NCI-H146 treated with DMSO at 0.1 percent for 48 hours (cell line): ENCODE data around the gene NRDE2.

Experiments used
- DNase-seq: peaks from one replicate; lab custom pipeline; 2025; ENCODE audit not compliant: unreplicated experiment; lab: John Stamatoyannopoulos, UW

The NRDE2 gene, protein sequence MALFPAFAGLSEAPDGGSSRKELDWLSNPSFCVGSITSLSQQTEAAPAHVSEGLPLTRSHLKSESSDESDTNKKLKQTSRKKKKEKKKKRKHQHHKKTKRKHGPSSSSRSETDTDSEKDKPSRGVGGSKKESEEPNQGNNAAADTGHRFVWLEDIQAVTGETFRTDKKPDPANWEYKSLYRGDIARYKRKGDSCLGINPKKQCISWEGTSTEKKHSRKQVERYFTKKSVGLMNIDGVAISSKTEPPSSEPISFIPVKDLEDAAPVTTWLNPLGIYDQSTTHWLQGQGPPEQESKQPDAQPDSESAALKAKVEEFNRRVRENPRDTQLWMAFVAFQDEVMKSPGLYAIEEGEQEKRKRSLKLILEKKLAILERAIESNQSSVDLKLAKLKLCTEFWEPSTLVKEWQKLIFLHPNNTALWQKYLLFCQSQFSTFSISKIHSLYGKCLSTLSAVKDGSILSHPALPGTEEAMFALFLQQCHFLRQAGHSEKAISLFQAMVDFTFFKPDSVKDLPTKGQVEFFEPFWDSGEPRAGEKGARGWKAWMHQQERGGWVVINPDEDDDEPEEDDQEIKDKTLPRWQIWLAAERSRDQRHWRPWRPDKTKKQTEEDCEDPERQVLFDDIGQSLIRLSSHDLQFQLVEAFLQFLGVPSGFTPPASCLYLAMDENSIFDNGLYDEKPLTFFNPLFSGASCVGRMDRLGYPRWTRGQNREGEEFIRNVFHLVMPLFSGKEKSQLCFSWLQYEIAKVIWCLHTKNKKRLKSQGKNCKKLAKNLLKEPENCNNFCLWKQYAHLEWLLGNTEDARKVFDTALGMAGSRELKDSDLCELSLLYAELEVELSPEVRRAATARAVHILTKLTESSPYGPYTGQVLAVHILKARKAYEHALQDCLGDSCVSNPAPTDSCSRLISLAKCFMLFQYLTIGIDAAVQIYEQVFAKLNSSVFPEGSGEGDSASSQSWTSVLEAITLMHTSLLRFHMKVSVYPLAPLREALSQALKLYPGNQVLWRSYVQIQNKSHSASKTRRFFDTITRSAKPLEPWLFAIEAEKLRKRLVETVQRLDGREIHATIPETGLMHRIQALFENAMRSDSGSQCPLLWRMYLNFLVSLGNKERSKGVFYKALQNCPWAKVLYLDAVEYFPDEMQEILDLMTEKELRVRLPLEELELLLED

DNA sequence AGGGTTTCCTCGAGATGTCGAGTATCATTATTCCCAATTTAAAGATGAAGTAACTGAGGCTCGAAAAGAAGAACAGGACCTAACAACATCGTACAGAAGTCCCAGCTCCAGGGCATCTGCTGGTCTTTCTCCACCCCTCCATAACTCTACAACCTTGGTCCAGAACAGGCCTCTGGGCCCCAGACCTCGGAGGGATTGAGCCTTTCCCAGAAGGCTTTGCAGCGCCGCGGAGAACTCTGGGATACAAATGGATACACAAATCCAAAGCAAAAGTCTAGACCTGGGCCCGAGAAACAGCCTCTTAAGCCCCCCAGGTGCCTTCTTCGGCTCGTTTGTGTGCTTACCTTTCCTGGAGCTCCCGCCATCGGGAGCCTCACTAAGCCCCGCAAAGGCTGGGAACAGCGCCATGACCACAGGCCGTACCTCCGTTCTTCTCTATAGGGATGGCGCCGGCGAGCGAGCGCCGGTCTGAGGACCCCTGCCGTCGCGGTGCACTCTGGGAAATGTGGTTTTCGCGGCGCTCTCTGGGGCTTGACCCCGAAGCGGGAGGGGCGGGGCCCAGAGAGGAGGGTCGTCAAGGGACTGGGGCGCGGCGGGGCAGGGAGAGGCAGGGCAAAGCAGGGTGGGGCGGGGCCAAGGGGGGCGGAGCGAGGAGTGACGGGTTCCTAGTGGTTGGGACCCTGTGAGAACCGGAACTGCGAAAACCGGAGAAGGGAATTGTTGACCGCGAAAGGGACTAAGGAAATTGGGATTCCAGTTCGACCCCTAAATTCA, at the start of gene NRDE2:
TSS of gene NRDE2 (minus strand) at position 445 of the 774 bp plus-strand sequence. CDS start at position 408, 37 bp downstream.
- DNase-seq: peak; percentile 96

DNA sequence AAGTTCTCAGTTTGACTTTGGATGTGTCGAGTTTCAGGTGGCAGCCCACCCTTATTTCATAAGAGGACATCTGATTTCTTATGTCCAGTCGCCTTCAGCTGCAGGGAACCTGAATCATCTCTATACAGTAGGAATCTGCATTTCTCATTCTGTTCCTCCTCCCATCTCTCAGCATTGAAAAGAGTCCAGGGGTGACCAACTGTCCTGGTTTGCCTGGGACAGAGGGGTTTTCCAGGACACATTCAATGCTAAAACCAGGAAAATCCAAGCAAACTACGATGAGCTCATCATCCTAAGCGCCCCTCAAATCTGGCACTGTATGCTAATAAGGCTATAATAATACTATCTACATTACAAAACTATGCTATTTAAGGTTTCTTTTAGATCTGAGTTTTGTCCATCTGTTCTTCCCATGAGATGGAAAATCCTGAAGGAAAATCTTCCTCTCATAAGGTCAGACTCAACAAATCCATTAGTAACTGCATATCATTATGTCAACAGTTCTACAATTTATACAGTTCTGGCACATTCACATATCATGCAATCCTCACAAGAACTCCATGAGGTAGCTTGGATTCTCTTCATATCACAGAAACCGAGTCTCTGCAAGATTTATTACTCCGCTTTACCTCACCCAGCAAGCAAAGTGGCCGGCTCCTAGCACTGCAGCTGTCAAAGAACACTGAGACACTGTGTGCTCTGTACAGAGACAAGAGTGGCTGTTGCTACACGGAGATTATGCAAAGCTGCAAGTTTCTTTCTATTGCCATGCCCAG, 49.5 kb upstream of the NRDE2 start:
- peak; percentile 36 for DNase-seq

DNA sequence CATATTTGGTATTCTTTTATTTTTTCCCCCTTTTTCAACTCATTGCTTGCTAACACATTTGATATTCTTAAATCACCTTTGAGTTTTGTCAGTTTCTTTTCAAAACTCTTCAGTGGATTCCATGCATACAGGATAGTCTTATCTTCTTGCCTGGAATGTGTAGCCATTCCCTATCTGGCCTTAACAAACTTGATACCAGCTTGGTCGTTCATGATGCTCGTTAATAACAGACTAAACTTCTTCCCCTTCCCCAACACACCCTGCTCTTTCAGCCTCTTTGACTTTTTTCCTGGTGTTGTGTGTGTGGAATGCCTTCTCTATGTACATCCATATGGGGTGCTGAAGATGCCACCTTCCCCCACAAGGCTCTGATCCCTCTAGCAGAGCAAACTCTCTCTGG, 47.4 kb upstream of the NRDE2 start:
- DNase-seq: no peak

DNA sequence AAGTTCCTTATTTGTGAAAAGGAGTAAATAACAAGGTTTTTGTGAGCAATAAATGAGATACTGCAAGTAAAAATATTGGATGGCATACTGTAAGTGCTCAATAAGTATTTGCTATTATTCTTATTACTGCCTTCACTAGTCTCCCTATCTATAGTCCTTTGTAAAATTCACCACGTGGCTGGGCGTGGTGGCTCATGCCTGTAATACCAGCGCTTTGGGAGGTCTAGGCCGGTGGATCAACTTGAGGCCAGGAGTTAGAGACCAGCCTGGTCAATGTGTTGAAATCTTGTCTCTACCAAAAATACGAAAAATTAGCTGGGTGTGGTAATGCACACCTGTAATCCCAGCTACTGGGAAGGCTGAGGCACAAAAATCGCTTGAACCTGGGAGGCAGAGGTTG, 46.5 kb upstream of the NRDE2 start:
- DNase-seq: no peak

DNA sequence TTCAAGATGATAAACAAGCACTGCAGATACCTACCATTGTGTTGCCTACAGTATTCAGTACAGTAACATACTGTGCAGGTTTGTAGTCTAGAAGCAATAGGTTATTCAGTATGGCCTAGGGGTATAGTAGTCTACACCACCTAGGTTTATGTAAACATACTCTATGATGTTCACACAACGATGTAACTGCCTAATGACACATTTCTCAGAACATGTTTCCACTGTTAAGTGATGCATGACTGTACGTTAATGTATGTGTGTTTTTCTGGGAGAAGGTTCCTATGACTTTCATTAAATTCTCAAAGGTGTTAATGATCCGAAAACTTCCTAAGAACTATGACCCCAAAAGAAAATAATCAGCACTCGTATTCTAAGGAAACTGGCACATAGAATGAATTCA, 44.2 kb upstream of the NRDE2 start:
- peak; percentile 58 for DNase-seq

DNA sequence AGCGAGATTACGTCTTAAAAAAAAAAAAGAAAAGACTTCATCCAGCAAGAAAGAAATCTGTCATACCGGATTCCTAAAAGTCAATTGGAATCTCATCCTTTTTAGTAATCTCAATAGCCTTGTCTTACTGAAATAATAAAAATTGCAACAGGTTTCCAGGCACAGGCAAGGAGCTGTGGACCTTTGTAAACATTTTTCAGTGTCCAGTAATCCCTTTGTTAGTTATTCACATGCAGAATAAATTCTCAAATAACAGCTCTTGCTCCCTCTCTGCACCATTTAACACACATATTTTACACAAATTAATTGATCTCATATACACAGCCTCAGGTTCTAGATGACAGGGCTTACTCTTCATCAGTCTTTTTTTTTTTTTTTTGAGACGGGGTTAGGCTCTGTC, 43.1 kb upstream of the NRDE2 start:
- no peak for DNase-seq

DNA sequence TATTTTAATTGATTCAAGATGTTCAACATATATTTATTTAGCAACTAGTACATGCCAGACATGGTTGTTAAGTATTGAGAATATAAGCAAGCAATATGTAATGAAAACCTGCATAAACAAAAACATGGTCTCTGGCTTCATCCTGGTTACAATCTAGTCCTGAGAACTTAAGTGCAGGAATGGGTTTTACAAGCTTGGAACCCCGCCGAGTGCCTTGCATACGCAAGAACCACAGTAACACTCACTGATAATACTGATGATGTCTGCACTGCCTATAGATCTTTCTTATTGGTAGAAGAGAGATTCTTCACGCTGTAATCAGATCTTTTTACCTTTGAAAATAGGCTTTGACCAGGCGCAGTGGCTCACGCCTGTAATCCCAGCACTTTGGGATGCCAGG, 42.1 kb upstream of the NRDE2 start:
- DNase-seq: no peak

DNA sequence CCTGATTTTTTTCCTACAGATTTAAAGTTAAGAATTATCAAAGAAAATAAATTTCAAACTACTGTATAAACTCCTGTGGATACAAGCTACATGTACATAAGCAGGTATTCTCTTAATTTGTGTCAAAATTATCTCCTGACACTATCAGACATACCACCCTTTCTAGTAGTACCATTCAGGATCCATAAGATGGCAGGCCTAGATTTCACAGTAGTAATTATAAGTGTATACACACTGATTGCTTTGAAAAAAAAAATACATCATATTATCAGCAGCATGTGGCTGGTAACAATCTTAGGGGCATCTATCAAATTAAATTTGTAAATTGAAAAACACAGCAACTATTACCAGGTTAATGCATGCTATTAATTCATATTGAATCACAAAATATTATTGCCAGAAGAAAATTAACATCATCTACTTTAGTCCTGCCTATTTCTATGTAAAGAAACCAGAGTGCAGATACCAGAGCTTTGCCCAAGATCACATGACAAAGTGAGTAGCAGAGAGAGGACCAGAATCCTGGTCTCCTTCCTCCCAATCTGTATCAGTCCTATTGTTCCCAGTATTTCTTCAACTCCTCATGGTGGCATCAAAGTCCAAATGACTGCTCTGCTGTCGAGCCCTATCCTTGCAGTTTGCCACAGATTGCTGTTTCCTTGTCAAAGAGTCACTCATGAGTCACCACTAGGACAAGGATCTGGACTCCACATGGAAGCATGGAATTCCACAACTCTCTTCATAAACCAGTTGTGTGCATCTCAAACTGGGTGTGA, 37.4 kb upstream of the NRDE2 start:
- DNase-seq: peak; percentile 26

DNA sequence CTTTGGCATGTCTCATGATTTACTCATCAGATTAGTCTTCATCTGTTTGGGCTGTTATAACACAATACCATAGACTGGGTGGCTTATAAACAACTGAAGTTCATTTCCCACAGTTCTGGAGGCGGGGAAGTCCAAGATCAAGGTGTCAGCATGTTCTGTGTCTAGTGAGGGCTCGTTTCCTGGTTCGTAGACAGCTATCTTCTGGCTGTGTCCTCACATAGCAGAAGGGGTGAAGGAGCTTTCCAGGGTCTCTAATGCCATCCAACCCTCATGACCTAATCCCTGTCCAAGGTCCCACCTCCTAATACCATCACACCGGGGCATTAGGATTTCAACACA, 30.8 kb upstream of the NRDE2 start:
- no peak for DNase-seq

DNA sequence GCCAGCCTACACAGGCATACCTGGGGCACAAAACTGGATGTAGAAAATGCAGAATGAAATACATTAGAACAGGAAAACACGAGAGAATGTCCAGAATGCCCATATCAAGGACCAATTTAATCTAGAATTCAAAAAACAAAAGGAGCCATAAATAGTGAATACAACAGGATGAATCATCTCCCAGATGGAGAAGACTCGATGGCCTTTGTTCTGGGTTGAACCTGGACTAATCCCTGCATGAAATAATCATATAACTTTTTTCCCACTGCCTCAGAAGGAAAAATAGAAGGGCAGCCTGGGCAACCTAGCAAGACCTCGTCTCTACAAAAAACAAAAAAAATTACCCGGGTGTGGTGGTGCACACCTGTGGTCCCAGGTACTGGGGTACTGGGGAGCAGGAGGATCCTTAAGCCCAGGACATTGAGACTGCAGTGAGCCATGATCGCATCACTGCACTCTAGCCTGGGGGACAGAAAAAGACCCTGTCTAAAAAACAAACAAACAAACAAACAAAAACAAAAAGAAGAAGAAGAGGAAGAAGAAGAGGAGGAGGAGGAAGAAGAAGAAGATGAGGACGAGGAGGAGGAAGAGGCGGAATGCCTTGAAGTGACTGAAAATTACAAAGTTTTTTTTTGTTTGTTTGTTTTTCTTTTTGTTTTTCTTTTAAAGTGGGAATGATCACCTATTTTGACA, 30.3 kb upstream of the NRDE2 start:
- DNase-seq: no peak

DNA sequence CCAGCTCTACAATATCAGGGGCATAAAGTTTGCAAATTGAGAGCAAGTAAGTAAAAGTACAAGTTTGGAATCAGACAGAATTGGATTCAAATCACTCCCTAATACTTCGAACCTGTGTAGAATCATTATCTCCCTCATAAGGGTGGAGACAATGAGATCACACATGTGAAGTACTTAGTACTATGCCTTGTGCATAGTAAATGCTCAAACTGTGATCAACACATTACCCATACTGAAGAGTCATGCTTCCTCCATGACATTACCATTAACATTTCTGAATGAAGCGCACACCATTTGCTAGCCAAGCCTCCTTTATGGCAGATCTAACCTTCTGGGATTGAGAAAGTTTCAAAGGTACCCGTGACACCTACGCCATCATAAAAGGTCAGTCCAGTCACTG, 26.6 kb upstream of the NRDE2 start:
- DNase-seq: no peak

DNA sequence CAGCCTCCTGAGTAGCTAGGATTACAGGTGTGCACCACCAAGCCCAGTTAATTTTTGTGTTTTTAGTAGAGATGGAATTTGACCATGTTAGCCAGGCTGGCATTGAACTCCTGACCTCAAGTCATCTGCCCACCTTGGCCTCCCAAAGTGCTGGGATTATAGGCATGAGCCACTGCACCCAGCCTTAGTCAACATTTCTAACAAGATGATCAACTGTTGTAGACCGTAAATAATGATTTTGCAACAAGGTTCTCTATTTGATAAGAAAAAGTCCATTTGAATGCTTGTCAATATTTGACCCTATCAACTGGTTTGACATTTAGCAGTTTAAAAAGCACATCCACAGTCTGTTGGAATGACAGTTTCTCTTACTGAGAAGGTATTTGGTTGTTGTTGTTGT, 25.2 kb upstream of the NRDE2 start:
- DNase-seq: no peak

DNA sequence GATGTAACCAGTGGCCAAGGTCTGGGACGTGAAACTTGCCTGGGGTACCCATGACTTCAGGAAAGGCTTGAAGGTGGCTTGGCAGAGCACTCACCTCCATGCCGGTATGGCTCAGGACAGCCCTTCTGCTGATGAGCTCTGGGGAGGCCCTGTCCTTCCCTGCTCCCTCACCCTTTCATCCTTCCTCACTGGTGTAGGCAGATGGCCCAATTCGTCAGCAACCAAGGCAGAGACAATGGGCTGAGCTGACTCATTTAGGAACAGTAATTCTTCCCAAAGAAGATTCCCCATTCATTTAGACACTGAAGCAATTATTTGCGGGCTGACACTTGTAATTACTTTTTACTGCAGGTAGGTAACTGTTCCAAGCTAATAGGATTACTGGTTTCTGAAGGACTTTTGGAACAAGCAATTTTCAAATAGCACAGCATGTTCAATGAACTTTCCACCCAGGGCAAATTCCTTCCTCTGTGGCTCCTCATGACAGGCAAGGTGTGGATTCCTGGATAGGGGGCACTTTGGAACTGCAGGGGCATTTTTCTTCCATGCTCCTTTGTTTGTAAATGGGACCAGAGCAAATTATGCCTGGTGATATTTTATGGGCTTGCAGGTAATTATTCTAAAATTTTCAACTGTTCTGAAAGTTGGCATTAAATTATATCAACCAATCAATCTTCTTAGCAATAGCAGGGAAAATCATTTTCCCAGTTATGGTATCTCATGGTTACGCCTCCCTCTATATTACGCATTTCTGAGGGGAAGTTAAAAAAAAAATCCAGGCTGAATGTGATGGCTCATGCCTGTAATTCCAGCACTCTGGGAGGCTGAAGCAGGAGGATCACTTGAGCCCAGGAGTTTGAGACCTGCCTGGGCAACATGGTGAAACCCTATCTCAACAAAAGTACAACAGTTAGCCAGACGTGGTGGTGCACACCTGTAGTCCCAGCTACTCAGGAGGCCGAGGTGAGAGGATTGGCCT, 24.1 kb upstream of the NRDE2 start:
- no peak for DNase-seq

DNA sequence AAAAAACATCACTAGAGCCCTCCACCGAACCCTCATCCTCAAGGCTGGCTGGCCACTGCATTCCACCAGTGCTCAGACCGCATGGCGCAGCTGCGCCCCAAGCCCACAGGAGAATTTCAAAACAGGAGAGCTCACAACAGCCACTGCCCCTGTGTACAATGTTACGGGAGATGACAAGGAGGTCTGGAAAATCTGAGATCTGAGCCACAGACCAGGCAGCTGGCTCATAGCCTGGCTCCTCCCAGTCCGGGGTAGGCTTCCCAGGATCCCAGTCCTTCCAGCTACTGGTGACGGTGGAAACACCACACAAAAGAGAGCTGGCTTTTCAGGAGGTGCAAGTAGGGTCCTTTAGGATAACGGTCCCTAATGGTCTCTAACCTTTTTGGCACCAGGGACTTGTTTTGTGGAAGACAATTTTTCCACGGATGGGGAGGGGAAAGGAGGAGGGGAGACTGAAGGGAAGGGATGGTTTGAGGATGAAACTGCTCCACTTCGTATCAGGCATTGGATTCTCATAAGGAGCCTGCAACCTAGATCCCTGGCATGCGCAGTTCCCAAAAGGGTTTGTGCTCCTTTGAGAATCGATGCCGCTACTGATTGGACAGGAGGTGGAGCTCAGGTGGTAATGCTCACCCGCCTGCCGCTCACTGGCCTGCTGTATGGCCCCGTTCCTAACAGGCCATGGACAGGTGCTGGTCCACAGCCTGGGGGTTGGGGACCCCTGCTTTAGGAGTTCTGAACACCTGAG, 23.0 kb upstream of the NRDE2 start:
- DNase-seq: no peak

DNA sequence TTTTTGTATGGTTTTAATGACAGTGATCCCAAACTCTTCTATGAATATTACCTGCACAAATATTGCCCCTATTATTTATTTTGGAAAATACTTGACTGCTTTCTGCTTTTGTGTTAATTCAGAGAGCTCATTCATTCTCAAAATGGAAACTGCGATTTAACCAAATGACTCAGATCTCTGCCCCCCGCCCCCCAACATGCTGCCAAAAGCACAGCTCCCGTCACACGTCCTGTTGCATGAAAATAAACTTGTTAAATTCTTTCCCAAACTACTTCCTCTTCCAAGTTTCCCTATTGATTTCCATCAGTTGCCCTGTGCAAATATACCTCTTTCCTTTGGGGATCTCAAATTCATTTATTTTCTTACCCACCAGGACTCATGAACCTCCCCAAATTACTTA, 18.0 kb upstream of the NRDE2 start:
- no peak for DNase-seq

DNA sequence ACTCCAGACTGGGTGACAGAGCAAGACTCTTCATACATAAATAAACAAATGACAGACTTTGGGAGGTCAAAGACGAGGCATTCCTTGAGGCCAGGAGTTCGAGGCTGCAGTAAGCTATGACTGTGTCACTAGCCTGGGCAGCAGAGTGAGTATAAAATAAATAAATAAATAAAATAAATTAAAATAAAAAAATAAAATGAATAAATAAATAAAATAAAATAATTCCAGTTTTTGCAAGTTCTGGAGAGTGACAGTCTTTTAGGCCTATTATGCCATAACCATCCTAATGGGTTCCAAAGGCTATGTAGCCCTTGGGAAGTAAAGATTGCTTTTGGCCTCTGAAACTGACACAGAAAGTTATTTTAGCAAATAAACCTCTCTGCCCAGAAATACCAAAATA, 16.5 kb upstream of the NRDE2 start:
- no peak for DNase-seq

DNA sequence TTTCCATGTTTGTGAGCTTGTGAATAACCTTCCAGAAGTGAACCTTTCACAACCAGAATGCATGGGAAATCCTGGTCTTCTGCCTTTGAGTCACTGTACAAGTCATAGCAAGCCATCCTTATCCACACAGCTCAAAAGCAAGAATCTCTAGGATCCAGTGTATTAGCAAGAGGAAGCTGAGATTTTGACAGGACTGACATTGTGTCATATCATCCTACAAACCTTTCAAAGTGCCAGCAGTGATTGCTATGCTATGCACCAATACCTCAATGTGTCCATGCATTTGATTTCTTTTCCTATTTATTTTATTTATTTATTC, 13.5 kb upstream of the NRDE2 start:
- DNase-seq: no peak
